Keratinocyte (primary cell): ENCODE results near the gene TRPV5. TPM values are rescaled to one million over a fixed set of nuclear protein-coding genes. Genes with fewer than 3 reads are reported as not detected.

ENCODE experiments used
- DNase-seq: peaks from one replicate; pipeline ENCODE4 v3.0.0-alpha.2; 2011; ENCODE audit warnings: low read depth, missing footprints, low spot score
- FAIRE-seq: peaks from 2 replicates; lab custom pipeline; 2011; peaks lifted over from hg19 to GRCh38; lab: Jason Lieb, UNC
- H2AFZ ChIP-seq: 2 replicates; pipeline ENCODE4 v1.6.0; 2012; ENCODE audit warnings: low read length, control low read depth, inconsistent platforms; ENCODE audit not compliant: control insufficient read depth
- H3K27ac ChIP-seq: 2 replicates; pipeline ENCODE4 v1.5.1; 2011; ENCODE audit warnings: low read length; ENCODE audit not compliant: control insufficient read depth, insufficient read depth
- H3K27me3 ChIP-seq: 3 replicates; pipeline ENCODE4 v1.6.0; 2011; ENCODE audit warnings: low read length; ENCODE audit not compliant: control insufficient read depth, insufficient read depth; ENCODE audit errors: extremely low read depth
- H3K36me3 ChIP-seq, 2 experiments: 2 replicates in 1 of 2; 3 replicates in 1 of 2; pipeline ENCODE4 v1.5.1; 2011; ENCODE audit warnings: low read length in 2 of 2, mild to moderate bottlenecking in 1 of 2; ENCODE audit not compliant: control insufficient read depth in 2 of 2, insufficient read depth in 2 of 2; ENCODE audit errors: extremely low read depth in 1 of 2
- H3K4me1 ChIP-seq: 3 replicates; pipeline ENCODE4 v1.5.1; 2011; ENCODE audit warnings: low read length; ENCODE audit not compliant: control insufficient read depth, insufficient read depth; ENCODE audit errors: extremely low read depth
- H3K4me2 ChIP-seq: 3 replicates; pipeline ENCODE4 v1.6.0; 2011; ENCODE audit warnings: low read depth, low read length; ENCODE audit not compliant: control insufficient read depth, insufficient read depth; ENCODE audit errors: extremely low read depth
- H3K4me3 ChIP-seq, 3 experiments: fragments of 200-600 bp in 1 of 3; sonication (generic) in 1 of 3; 2 replicates in 2 of 3; 3 replicates in 1 of 3; pipeline ENCODE4 v1.5.1; 2011 to 2016; ENCODE audit warnings: low read length in 3 of 3, mild to moderate bottlenecking in 3 of 3, control low read depth in 2 of 3, inconsistent platforms in 1 of 3, low read depth in 1 of 3, mixed read lengths in 1 of 3, mixed run types in 1 of 3, moderate library complexity in 1 of 3; ENCODE audit not compliant: control insufficient read depth in 2 of 3, insufficient read depth in 2 of 3; ENCODE audit errors: extremely low read depth in 1 of 3
- H3K79me2 ChIP-seq: 2 replicates; pipeline ENCODE4 v1.6.0; 2012; ENCODE audit warnings: low read length; ENCODE audit not compliant: control insufficient read depth, insufficient read depth
- H3K9ac ChIP-seq: 3 replicates; pipeline ENCODE4 v1.6.0; 2011; ENCODE audit warnings: low read length; ENCODE audit not compliant: control insufficient read depth, insufficient read depth; ENCODE audit errors: extremely low read depth
- H3K9me1 ChIP-seq: 3 replicates; pipeline ENCODE4 v1.6.0; 2011; ENCODE audit warnings: low read length; ENCODE audit not compliant: control insufficient read depth, insufficient read depth; ENCODE audit errors: extremely low read depth
- H3K9me3 ChIP-seq: 2 replicates; pipeline ENCODE4 v1.5.1; 2012; ENCODE audit warnings: low read depth, low read length; ENCODE audit not compliant: control insufficient read depth
- H4K20me1 ChIP-seq: 3 replicates; pipeline ENCODE4 v1.6.0; 2011; ENCODE audit warnings: low read length; ENCODE audit not compliant: control insufficient read depth, insufficient read depth; ENCODE audit errors: extremely low read depth
- CTCF ChIP-seq, 3 experiments: IDR thresholded peaks in 1 of 3; conservative IDR thresholded peaks in 1 of 3; optimal IDR thresholded peaks in 1 of 3; 2 replicates in 2 of 3; 3 replicates in 1 of 3; pipeline versions ENCODE3 to v1.5.1; 2011; ENCODE audit warnings: low read length in 3 of 3, mild to moderate bottlenecking in 3 of 3, moderate library complexity in 2 of 3, control low read depth in 1 of 3, inconsistent platforms in 1 of 3; ENCODE audit not compliant: insufficient read depth in 2 of 3; ENCODE audit errors: extremely low read depth in 1 of 3
- EZH2 ChIP-seq: IDR thresholded peaks from one replicate; pipeline ENCODE4 v1.6.1; 2012; ENCODE audit warnings: inconsistent platforms, mild to moderate bottlenecking, low read length, moderate library complexity
- dilution Hi-C: fragments of 300-500 bp; cut with MboI; formaldehyde crosslinking; loops from one replicate; pipeline ENCODE4 v1.7.0; 2020; ENCODE audit warnings: low sequenced_read_pairs; ENCODE audit not compliant: extremely low pct_ligation_motif_present
- polyA plus RNA-seq, 5 experiments: library from polyadenylated mRNA; depleted of rRNA in 3 of 5; stranded (reverse) in 3 of 5; stranded (forward) in 1 of 5; unstranded in 1 of 5; fragments of >200 nt; gene quantifications; 1 replicate in 1 of 5; 2 replicates in 3 of 5; 3 replicates in 1 of 5; pipeline versions ENCODE4 v1.2.1 to v1.2.3, GENCODE V29; 2011 to 2012; ENCODE audit warnings: missing spikeins in 2 of 5, low read depth in 1 of 5, low replicate concordance in 1 of 5

The TRPV5 gene
- polyA plus RNA-seq, 1 donor (not counting 4 experiments of a cell fraction or from before 2014, with no cell fraction given) = not detected

- TF ChIP-seq EZH2 (no peak), CTCF (optimal IDR thresholded peaks at IDR 0.05 in 1 of 3, IDR thresholded peaks at IDR 0.05 in 1 of 3, conservative IDR thresholded peaks at IDR 0.05 in 1 of 3; ENCODE audit: extremely low read depth in 1 of 3, insufficient read depth in 2 of 3, low read length in 3 of 3) (no peak)
- Histone ChIP-seq H3K79me2 (no peaks in the 10 kb centered on the region), H3K9me3 (no peaks in the 10 kb centered on the region), H3K36me3 (no peaks in the 10 kb centered on the region), H3K9me1 (no peaks in the 10 kb centered on the region), H3K27me3 (no peaks in the 10 kb centered on the region), H3K9ac (no peak overlapping the region), H4K20me1 (no peaks in the 10 kb centered on the region), H3K27ac (no peak overlapping the region), H3K4me1 (no peaks in the 10 kb centered on the region), H3K4me3 (no peak overlapping the region), H2AFZ (no peak overlapping the region), H3K4me2 (no peak overlapping the region)
- FAIRE-seq (no peak), DNase-seq (no peak)
- dilution Hi-C loops = no loop called here
These were observed 68.4 kb downstream of the TRPV5 start for GRCh38 chr7:142864980-142865747.

DNA sequence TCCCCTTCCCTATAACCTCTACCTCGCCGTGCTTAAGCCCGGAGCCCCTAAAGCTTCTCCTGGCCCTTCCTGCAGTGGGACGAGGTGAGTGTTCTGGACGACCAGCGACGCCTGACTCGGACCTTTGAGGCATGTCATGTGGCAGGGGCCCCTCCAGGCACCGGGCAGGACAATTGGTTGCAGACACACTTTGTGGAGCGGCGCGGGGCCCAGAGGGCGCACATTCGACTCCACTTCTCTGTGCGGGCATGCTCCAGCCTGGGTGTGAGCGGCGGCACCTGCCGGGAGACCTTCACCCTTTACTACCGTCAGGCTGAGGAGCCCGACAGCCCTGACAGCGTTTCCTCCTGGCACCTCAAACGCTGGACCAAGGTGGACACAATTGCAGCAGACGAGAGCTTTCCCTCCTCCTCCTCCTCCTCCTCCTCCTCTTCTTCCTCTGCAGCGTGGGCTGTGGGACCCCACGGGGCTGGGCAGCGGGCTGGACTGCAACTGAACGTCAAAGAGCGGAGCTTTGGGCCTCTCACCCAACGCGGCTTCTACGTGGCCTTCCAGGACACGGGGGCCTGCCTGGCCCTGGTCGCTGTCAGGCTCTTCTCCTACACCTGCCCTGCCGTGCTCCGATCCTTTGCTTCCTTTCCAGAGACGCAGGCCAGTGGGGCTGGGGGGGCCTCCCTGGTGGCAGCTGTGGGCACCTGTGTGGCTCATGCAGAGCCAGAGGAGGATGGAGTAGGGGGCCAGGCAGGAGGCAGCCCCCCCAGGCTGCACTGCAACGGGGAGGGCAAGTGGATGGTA lies 69.5 kb downstream of the TRPV5 start:
- FAIRE-seq = no peak

More for the DNA sequence above, 69.5 kb downstream of the TRPV5 start:
- H3K36me3 ChIP-seq = no peaks in the 10 kb centered on the region
- H3K79me2 ChIP-seq = no peaks in the 10 kb centered on the region
- dilution Hi-C loops = no loop called here
- no peak overlapping the region for H3K9ac ChIP-seq
- no peak overlapping the region for H3K4me3 ChIP-seq
- no peak for DNase-seq
- H2AFZ ChIP-seq = no peak overlapping the region
- no peaks in the 10 kb centered on the region for H3K4me1 ChIP-seq
- H3K9me3 ChIP-seq = no peaks in the 10 kb centered on the region
- no peaks in the 10 kb centered on the region for H3K27me3 ChIP-seq
- no peak overlapping the region for H3K27ac ChIP-seq
- H3K4me2 ChIP-seq = no peak overlapping the region
- no peaks in the 10 kb centered on the region for H3K9me1 ChIP-seq
- H4K20me1 ChIP-seq = no peaks in the 10 kb centered on the region
- TF ChIP-seq EZH2 (no peak), CTCF (optimal IDR thresholded peaks at IDR 0.05 in 1 of 3, IDR thresholded peaks at IDR 0.05 in 1 of 3, conservative IDR thresholded peaks at IDR 0.05 in 1 of 3; ENCODE audit: extremely low read depth in 1 of 3, insufficient read depth in 2 of 3, low read length in 3 of 3) (no peak)
